NCI-H1048 (cell line): ENCODE data around the gene ZNF582.

Experiments used
- DNase-seq: peaks from one replicate; lab custom pipeline; 2025; lab: John Stamatoyannopoulos, UW

The ZNF582 gene

DNA sequence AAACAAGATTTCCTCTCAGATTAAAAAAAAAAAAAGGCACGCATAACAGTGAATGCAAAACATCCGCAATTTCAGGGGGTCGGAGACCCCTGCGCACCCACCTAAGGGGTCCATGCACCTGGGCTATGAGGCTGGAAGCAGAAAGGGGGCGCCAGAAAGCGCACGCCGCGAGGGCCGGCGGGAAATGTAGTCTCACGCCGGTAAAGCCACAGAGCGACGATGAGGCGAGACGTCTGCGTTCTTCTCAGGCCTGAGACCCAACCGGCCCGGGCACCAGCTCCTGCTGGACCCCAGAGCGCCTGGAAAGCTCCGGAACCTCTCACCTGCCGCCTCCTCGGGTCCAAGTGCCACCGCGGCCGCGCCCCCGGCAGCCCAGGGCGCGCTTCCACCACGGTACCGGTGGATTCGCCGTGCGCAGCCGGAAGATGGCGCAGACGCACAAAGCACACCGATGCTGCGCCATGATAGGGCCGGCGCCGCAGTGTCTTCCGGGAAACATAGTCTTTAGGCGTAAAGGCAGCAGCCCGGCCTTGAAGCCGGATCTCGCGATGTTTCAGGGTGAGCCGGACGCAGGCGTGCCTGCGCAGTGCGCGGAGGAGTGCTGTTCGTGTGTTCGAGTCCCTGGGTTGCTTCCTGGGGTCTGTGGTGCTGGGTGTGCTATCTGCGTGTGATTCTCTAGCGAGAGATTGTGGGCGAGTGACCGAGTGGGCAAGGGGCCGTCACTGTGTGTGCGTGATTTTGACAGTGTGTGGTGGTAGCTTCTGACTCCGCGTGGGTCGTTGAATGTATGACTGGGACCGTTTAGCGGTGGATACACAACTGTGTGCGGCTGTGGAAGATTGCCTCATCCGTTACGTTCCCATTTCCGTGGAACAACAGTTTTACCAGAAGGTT, at the start of gene ZNF582:
ZNF582 (minus strand) TSS at position 416 of the 894 bp plus-strand sequence. CDS start 1,782 bp downstream, outside the sequence.
- DNase-seq, result no peak

DNA sequence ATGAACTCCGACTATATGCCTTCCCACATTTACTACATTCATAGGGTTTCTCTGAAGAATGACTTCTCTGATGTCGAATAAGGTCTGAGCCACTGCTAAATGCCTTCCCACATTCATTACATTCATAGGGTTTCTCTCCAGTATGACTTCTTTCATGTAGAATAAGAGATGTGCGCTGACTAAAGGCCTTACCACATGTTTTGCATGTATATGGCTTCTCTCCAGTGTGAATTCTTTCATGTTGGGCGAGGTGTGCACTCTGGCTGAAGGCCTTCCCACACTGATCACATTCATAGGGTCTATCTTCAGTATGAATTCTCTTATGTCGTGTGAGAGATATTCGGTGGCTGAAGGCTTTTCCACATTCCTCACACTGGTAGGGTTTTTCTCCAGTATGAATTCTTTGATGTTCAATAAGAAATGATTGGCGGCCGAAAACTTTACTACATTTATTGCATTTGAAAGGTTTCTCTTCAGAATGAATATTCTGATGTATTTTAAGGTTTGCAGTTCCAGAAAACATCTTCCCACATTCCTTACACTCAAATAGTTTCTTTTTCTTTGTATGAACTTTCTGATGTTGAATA, 48.0 kb upstream of the ZNF582 start:
- DNase-seq, result no peak

DNA sequence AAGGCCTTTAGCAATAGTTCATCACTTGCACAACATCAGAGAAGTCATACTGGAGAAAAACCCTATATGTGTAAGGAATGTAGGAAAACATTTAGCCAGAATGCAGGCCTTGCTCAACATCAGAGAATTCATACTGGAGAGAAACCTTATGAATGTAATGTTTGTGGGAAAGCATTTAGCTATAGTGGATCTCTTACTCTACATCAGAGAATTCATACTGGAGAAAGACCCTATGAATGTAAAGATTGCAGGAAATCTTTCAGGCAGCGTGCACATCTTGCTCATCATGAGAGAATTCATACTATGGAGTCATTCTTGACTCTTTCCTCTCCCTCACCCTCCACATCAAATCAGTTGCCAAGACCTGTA, 30.6 kb upstream of the ZNF582 start:
- no peak for DNase-seq

DNA sequence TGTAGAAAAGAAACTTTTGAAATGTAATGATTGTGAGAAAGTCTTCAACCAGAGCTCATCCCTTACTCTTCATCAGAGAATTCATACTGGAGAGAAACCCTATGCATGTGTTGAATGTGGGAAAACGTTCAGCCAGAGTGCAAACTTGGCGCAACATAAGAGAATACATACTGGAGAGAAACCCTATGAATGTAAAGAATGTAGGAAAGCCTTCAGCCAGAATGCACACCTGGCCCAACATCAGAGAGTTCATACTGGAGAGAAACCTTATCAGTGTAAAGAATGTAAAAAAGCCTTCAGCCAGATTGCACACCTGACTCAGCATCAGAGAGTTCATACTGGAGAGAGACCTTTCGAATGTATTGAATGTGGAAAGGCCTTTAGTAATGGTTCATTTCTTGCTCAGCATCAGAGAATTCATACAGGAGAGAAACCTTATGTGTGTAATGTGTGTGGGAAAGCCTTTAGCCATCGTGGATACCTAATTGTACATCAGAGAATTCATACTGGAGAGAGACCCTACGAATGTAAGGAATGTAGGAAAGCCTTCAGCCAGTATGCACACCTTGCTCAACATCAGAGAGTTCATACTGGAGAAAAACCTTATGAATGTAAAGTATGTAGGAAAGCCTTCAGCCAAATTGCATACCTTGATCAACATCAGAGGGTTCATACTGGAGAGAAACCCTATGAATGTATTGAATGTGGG, 30.1 kb upstream of the ZNF582 start:
- no peak for DNase-seq

DNA sequence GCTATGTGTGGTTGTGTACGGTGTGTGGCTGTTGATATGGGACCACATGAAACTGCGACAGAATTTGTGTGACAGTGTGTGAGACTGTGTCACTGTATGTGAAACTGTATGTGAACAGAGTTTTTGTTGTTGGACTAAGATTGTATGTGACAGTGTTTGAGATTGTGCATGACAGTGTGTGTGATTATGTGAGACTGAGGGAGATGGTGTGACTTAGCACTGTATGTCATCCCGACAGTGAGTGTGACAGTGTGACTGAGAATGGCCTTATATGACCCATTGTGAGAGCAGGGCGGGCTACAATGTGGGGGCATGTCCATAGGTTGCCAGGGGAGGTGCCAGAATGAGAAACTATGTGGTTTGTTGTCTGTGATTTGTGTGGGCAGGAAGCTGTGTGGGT, 11.7 kb upstream of the ZNF582 start:
- no peak for DNase-seq

DNA sequence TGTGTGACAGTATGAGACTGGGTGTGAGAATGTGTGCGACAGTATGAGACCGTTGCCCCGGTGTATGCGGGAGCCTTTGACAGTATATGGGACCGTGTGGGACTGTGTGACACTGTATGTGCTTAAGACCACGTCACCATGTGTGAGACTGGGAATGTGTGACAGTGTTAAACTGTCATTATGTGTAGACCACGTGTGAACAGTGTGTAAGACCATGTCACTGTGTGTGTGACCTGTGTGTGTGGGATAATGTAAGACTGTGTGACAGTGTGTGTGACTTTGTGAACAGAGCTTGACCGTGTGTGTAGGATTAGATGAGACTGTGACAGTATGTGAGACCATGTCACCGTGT, 11.3 kb upstream of the ZNF582 start:
- DNase-seq, result no peak

DNA sequence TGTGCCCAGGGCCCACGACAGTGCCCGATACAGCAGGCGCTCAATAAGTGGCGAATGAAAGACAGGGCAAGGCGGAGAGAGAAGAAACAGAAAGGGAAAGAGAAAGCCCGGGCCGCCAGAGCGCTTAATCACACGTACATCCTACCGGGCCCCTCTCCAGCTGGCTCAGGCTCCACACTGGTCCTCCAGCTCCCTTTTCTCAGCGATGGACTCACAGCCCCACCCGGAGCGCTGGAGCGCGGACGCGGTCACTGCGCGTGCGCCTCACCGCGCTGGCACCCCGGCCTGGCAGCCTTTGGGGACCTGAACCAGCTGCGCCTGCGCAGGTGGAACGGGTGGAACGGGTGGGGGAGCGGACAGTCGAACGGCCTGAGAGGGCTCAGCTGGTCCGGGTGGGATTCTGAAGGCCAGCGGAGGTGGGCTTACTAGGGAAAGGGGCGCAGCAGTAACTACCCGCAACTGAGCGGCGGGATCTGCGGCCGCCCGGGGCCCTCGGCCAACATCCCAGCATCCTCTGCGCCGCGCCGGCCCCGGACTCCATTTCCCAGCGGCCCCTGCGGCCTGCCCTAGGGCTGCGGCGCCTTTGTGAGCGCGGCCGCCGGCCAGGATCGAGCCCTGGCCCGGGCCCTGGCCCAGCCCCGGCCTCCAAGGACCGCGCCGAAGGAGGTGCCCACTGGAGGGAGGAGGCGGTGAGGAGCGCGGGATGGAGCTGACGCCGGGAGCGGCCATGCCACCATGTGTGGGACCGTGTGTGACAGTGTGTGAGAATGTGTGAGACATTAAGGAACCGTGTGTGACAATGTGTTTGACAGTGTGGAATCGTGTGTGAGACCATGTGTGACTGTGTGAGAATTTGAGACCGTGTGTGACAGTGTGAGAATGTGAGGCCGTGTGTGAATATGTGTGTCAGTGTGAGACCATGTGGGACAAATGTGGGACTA, 10.7 kb upstream of the ZNF582 start, which contains the start of gene ZNF583:
ZNF583 (plus strand) TSS at position 569 of the 941 bp plus-strand sequence. CDS start 2,783 bp downstream, outside the sequence.
- DNase-seq, result no peak

DNA sequence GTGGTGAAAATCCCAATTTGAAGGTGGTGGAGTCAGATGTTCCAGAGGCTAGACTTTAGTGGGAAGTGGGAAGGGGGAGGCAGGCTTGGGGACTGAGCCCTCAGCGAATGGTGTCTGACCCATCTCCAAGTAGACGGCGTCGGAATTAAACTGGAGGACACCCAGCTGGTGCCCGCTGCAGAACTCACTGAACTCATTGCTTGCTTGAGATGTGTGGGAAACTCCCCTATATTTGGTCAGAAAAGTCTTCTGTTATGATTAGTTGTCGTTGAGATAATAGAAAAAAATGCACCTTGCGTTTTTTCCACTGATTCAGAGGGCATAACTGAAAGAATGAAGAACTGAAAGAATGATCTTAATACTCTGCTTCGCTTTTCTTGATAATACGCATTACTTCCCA, 9.9 kb upstream of the ZNF582 start:
- DNase-seq, result no peak

DNA sequence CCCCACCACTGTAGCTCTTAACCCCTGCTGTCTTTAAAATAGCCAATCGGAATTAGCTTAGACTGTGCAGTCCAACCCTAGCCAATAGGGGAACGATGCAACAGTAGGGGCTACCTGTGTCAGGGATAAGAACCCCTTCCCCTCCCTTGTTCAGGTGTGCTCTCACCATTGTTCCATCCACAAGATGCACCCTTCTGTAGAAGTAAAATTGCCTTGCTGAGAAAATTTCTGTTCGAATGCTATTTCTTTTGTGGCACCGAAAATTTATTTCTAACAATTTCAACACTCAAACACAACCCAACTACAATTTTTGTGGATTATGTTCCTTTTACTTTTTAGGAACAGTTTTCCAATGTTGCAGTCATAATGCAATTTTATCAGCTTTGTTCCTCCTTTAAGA, 7.2 kb upstream of the ZNF582 start:
- no peak for DNase-seq

DNA sequence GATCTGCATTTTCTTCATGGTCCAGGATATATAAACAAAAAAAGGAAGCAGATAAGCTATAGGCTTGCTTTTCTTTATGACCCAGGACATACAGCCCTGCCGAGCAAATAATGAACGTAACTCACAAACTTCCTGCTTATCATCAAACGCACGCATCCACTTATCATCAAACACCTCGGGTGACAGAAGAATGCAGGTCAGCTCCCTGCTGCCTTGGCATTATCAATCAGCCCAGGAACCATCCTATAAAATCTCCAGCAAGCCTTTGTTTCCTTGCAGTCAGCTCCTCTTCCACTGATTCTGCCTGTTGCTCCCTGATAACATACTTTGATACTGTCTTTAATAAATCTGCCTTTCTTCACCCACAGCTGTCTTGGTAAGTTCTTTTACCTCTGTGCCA, 5.5 kb upstream of the ZNF582 start:
- no peak for DNase-seq

DNA sequence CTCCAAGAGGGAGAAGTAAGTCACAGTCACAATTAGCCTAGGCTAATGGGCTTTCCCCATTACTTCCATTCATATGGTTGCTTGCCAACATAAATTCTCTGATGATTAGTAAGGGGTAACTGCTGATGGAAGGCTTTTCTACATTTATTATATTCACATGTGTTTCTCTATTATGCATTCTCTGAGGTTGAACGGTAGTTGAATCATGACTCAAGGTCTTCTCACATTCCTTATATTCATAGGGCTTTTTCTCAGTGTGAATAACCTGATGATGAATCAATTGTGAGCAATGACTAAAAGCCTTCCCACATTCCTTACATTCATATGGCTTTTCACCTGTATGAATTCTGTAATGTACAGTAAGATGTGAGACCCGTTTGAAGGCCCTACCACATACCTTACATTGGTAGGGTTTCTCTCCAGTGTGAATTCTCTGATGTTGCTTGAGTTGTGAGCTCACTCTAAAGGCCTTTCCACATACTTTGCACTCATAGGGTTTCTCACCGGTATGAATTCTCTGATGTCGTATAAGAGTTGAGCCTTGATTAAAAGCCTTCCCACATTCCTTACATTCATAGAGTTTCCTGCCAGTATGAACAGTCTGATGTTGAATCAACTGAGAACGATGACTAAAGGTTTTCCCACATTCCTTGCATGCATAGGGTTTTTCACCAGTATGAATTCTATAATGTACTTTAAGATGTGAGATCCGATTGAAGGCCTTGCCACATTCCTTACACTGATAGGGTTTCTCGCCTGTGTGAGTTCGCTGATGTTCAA, 9.3 kb downstream of the ZNF582 start:
- no peak for DNase-seq

DNA sequence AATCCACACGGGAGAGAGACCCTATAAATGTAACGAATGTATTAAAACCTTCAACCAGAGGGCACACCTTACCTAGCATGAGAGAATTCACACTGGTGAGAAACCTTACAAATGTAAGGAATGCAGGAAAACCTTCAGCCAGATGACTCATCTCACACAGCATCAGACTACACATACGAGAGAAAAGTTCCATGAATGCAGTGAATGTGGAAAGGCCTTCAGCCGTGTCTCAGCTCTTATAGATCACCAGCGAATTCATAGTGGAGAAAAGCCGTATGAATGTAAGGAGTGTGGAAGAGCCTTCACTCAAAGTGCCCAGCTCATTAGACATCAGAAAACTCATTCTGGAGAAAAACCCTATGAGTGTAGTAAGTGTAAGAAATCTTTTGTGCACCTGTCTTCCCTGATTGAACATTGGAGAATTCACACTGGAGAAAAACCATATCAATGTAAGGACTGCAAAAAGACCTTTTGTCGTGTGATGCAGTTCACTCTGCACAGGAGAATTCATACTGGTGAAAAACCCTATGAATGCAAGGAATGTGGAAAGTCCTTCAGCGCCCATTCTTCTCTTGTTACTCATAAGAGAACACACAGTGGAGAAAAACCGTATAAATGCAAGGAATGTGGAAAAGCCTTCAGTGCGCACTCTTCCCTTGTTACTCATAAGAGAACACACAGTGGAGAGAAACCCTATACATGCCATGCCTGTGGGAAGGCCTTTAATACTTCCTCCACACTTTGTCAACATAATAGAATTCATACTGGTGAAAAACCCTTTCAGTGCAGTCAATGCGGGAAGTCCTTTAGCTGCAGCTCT, 16.0 kb downstream of the ZNF582 start:
- no peak for DNase-seq

DNA sequence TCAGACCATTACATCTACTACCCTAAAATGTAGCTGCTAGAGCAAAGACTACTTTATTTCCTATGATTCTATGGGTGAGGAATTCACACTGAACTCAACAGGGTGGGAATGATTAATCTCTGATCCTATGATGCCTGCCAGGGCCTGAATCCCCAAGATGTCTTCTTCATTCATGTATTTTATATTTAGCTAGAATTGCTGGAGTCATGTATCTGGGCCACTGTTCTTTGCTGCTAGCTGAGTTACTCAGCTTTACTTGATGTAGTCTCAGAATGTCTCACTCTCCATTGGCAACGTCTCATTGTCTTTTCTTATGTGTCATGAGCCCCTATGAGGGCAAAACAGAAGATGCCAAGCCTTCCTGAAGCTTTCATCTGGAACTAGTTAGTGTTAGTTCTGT, 21.1 kb downstream of the ZNF582 start:
- DNase-seq, result no peak

DNA sequence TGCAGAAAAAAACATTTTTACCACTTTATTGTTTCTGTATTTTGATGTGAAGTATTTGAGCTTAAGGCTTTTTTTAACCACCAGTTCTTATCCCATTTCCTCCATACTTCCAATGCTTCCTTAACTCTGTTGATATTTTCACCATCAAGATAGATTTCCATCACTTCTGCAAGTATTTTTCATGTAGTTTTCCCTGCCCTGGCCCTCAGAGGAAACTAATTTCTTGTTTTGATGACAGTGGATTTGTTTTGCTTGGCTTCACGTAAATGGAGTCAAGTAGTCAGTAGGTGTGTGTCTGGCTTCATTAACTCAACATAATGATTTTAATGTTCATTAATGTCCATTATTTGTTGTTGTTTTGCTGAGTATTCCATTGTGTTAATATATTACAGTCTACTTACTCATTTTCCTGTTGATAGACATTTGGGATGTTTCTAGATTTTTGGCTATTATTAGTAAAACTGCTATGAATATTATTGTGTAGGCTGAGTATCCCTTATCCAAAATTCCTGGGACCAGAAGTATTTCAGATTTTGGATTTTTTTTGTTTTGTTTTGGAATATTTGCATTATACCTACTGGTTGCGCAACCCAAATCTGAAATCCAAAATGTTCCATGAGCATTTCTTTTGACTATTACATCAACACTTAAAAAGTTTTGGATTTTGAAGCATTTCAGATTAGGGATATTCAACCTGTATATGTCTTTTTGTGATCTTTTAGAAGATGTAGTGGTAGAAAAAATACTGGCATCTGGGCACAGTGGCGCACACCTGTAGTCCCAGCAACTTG, 23.3 kb downstream of the ZNF582 start:
- no peak for DNase-seq

DNA sequence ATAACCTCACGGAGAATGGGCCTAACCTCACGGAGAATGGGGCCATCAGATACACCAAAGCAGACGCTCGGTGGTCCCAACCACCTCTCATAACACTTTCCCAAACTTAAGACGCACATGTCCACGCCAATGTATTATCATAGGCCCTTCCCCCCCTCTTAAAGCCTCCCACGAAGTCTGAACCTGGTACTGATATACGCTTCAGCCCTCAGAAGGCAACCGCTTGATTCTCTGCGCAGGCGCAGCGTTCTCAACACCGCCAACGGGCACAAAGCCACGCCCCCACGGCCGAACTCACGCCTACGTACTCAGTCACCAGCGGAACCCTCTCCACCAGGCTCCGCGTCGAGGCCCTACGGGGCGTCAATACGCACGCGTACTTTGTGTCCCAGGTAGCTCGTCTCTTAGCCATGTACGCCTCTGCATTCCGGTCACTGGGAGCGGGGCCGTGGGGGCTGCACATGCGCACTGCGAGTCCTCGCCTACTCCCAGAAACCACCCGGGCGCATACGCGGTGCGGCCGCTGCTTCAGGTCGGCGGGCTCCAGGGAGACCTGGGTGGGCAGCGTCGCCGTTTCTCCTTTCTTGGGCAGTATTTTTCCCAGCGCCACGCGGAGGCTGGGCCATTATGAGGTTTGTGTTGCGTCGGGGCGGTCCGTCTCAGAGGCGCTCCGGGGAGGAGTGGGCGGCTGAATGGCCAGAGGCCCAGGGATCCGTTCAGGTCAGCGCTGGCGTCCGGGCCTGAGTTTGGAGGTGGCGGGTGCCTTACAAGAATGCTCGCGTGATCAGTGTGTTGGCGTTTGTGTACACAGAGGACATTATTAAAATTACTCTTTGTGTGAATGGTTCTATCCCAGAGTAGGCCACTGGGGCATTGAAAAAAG, 25.3 kb downstream of the ZNF582 start:
- DNase-seq, result peak; percentile 59

DNA sequence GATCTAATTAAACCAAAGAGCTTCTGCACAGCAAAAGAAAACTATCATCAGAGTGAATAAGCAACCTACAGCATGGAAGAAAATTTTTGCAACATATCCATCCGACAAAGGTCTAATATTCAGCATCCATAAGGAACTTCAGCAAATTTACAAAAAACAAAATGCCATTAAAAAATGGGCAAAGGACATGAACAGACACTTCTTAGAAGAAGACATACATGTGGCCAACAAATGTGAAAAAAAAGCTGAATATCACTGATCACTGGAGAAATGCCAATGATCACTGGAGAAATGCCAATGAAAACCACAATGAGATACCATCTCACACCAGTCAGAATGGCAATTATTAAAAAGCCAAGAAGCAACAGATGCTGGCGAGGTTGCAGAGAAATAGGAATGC, 32.5 kb downstream of the ZNF582 start:
- DNase-seq, result no peak

DNA sequence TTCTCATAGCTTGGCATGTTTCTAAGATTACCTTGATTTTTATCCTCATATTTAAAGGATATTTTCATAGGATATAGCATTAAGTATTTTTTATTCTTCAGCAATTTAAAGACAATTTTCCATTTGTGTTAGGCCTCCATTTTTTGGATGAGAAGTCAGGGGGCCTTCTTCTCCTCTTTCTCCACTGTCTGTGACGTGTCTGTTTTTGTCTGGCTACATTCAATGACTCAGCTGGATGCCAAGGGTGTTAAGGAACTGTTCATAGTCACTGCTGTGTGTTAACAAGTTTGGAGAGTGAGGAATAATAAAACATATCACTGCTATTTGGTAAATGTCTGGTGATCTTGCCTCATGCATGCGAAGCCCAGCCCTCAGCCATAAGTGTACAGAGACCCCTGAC, 36.4 kb downstream of the ZNF582 start:
- DNase-seq, result no peak

DNA sequence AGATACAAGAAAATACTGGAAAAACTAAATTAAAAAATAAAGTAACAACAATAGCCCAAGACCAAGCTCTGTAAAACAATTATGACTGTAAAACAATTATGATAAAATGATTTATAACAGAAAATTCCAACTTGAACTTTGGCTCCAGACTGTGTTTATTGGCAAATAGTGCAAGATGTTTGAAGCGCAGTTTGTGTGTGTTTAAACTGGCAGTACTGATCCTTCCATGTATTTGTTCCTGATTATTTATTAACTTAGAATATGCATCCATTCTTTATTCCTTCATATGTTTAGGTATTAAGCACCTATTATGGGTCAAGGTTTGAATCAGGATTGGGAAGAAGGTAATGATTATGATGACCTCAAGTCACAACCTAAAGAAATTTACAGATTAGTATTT, 37.8 kb downstream of the ZNF582 start:
- DNase-seq, result no peak
